ENCODE measurements around the gene TMEM209.

GRCh38 chr7:130151591-130152492 lies 53.4 kb downstream of the TMEM209 start:
- TF ChIP-seq NR3C1 (IDR thresholded peaks at IDR 0.05) (no peak), POLR2A (IDR thresholded peaks at IDR 0.05; ENCODE audit: low read length) (no peak; the same call in 1 of the 2 replicates), CTCF (IDR thresholded peaks at IDR 0.05) (no peak)

All from A549 (cell line).